GM19035 (cell line): ENCODE measurements around the gene ARHGAP23.

ENCODE experiments used
- ATAC-seq: cut with Tn5 transposase; IDR thresholded peaks from one replicate; pipeline ENCODE4 v1.9.1; 2021; ENCODE audit not compliant: unreplicated experiment

Gene ARHGAP23

DNA sequence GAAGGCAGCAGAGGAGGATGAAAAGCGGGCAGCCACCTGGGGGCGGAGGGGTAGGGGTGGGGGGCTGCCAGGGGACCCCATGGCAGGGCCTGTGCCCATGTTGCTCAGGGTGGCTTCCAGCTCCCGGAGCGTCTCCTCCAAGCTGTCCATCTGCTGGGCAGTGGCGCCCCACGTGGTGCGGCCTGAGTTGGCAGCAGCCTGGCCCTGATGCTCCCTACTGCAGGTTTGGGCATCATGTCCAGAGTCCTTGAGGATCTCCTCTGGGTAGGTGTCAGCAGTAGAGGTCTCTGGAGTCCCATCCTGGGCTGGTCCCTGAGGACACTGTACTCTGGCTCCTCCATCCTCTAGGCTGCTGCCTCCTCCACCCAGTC lies 116.6 kb downstream of the ARHGAP23 start:
- no peak for ATAC-seq

DNA sequence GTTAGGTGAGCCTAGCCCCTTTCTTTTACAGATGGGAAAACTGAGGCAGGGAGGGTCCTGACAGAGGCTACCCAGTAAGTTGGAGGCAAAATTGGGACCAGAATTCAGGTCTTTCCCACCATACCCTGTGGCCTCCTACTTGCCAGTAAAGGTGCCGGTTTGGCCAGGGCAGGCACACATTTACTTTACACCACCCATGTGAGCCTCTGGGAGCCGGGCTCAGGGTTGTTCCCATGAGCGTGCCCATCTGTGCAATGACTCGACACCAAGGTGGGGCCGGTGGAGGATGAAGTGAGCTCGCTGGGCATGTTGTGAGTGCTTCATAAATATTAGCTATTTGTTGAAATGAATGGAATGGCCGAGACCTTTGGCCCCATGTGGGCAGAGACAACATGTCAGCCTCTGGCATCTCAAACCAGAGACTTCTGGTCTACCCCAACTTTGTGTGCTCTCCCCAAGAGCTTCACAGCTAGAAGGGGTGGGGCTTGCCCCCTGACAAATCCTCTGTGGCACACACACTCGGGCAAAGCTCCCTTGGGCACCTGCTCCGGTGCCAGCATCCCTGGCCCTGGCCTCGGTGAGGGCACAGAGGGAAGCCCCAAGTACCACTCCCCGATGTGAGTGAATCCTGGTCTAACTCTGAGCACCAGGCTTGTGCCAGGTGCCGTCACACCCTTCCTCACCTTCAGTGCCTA lies 117.4 kb downstream of the ARHGAP23 start:
- no peak for ATAC-seq

DNA sequence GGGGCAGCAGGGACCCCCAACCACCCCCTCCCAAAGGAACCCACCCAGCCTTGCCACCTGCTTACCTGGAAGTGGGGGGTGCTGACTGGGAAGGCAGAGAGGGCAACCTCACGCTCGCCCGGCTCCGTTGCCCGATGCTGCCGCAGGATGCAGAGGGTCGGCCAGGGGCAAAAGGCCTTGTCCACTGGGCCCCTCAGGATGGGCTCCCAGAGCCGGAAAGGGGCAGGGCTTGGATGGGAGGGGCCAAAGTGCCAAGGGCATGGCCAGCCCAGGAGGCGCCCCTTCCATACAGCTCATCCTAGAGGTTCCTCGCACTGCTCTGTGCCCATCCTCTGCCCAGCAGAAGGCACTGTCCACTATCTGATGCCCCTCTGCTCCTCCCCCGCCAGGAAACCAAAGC lies 118.1 kb downstream of the ARHGAP23 start:
- ATAC-seq, result no peak

DNA sequence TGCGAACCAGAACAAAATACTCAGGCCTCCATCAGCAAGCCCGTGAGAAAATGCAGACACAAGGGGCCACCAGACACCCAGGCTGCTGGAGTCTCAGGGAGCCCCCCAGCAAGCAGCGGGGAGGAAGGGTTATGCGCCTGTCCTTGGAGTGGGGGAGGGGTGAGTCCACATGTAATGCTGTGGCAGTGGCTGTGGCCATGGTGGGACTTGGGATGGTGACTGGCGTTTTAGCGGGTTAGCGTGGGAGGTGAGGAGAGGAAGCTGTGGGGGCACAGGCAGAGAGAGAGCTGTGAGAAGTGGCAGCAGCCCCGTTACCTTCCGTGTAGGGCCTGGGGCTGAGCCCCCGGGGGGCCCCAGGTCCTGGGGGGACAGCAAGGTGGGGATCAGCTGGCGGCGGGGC lies 119.2 kb downstream of the ARHGAP23 start:
- ATAC-seq, result no peak

DNA sequence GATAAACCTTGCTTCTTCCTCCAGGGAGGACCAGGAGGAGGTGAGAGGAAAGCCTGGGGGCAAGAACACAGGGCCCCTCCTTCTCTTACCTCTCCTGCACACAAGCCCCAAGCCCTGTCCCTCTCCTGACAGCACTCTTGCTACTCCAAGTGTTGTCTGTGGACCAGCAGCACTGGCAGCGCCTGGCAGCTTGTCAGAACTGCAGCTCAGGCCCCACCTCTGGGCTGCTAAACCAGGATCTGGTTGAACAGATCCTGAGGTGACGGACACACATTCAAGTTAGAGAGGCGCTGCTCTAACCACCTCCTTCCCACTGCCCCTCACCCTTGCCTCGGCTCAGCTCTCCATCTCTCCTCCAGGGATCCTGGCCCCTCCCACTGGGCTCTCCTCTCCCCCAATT lies 121.0 kb downstream of the ARHGAP23 start:
- no peak for ATAC-seq

DNA sequence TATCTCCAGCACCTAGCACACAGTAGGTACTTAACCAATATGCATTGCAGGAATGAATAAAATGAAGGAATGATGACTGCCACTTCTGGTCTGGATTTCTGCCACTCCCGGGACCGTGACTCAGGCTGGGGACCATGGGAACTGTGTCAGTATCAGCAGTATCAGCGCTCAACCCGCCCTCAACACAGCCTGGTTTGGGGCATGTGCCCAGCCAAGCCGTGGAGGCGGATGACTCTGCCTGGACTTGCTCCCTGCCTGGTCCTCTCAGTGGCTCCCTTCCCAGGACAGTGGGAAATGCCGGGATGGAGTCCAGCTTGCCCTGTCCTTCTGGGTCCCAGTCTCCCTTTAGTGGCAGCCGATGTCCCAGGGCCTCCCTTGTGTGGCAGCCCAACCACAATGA lies 122.4 kb downstream of the ARHGAP23 start:
- no peak for ATAC-seq

DNA sequence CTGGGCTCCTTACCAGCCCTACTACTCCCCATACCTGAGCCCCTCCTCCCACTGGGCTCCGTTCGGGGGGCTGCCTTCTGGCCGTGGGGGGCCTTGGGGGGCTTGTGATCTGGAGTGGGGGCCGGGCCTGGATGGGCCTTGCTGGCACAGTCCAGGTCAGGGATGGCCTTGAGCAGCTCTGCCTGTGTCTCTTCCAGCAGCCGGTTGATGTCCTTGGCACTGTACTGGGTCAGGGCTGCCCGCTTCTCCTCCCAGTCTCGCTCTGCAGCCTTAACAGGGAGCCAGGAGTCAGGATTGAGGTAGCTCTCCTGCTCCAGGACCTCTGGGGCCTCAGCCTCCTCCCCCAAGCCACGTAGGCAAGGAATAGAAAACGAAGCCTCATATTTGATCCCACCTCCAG lies 122.9 kb downstream of the ARHGAP23 start:
- no peak for ATAC-seq

DNA sequence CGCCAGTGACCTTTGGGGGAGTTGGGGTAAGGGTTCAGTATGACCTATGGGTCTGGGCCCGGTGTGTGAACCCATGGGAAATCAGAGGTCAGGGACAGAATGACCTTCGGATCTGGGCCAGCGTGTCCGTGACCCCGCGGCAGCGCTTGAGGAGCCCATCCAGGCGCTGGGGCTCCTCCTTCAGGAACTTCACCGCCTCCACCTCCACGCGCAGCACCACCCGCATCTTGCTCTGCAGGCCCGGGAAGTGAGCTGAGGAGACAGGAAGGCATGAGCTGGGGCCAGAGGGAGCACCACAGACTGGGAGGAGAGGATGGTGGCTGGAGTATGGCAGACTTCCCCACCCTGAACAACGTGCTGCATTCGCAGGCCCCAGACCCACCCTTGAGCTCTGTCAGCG lies 124.1 kb downstream of the ARHGAP23 start:
- ATAC-seq, result no peak

DNA sequence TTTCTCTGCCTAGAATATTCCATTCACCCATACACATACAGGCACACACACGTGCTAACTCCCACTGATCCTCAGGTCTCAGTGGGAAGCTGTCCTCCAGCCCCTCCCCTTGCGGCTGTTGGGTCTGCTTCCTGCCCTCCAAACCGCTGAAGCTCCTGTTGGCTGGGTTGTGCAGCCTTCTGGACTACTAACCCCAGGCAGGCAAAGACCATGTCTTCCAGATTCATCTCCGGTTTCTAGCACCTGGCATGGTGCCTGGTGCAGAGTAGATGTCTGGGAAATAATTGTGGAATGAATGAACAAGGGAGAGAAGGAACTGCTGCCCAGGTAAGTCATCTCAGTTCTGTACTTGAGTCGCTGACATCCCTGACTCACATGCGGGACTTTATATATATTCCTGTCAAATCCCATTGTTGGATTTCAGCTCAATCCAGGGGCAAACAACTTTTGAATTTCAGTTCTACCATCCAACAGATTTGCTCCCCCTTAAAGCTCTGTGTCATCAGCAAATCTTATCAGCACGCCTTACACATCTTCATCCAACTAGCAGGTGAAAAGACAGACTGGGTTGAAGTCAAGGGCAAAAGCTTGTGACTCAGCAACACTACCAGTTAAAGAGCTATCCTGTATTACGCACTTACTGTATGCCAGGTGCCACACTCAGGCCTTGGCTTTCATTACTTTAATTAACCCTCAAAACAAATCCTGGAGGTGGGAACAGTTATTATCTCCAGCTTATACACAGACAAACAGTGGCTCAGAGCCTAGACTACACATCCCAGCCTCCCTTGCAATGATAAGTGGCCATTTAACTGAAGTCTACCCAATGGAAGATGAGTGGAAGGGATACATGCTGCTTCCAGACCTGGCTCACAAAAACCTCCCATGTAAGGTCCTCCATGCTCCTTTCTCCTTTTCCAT lies 126.4 kb downstream of the ARHGAP23 start:
- no peak for ATAC-seq

DNA sequence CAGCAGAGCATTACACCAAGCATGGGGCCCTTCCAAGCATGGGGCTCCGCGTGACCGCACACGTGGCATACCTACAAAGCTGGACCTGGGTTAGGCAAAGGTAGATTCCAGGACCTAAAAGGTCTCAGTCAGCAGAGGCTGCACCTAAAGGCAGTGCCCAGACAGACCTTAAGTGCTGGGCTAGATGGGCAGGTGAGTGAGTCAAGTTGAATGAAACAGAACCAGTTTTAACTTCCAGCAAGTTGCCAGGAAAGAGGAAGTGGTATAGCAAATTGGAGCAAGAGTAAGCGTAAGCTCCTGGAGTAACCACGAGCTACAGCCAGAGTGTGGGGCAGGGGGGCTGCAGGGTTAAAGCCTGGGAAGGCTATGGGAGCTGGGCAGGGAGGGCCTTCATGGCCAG lies 128.0 kb downstream of the ARHGAP23 start:
- no peak for ATAC-seq

DNA sequence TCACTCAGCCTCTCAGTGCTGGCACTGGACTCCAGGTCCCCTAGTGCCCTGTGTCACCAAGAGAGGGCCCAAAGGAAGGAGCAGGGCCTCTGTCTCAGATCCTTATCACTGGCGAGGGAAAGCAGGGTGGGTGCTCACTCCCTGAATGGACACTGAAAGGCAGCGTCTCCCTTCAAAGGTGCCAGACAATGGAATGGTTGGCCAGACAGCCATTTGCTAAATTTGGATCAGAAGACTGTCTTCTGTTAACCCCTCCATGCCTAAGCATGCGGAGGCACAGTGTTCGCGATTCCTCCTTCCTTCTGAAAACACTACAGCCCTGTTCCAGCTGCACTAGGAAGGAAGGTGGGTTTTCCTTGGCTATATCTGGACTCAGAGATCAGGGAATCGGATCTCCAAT lies 129.1 kb downstream of the ARHGAP23 start:
- no peak for ATAC-seq

DNA sequence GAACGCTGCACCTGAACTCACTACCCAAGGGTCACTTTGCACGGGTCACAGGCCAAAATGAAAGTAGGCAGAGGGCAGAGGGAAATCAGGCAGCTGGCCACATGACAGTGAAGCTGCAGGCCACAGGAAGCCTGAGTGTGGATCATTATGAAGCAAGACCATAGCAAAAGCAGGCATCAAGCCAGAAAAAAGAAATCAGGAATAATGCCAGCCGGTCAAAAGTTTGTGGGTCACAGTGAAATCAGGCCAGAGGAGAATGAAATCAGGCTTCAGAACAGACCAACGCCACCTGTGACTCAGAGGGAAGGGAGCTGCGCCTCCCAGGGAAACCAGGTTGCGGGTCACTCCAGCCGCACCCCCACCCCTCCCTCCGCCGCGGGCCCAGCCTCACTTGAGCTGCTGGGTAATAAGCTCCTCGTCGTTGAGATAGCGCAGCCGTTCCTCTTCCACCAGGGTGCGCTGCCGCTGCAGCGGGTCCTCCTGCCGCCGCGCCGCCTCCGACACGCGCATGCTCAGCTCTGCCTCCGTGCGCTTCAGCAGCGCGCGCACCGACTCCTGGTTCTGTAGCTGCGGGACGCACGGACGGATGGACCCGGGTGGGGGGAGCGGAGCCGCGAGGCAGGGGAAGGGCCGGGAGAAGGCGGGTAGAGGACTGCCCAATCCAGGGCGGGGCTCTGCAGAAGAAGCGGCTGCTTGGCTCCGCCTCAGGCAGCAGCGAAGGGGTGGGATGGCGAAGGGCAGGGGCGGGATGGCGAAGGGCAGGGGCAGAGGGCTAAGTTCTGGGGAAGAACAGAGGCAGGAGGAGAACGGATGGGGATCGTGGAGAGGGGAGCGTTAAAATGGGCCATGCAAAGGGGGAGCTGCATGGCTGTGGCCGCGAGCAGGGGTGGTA lies 129.8 kb downstream of the ARHGAP23 start:
- peak; percentile 77 for ATAC-seq

DNA sequence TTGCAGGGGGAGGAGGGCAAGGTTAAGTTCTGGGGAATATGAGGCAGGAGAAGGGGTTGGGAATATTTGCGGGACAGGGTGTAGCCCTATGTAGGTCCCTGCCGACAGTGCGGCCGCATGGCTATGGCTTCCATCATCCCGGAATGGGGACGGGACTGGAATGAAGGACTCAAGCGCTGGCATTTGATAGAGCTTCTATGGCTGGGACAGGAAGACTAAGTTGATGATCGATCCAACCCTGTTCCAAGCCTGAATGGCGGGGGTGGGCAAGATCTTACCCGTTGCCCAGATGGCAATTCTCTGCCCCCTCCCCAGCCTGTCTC lies 130.4 kb downstream of the ARHGAP23 start:
- ATAC-seq, result peak; percentile 15

DNA sequence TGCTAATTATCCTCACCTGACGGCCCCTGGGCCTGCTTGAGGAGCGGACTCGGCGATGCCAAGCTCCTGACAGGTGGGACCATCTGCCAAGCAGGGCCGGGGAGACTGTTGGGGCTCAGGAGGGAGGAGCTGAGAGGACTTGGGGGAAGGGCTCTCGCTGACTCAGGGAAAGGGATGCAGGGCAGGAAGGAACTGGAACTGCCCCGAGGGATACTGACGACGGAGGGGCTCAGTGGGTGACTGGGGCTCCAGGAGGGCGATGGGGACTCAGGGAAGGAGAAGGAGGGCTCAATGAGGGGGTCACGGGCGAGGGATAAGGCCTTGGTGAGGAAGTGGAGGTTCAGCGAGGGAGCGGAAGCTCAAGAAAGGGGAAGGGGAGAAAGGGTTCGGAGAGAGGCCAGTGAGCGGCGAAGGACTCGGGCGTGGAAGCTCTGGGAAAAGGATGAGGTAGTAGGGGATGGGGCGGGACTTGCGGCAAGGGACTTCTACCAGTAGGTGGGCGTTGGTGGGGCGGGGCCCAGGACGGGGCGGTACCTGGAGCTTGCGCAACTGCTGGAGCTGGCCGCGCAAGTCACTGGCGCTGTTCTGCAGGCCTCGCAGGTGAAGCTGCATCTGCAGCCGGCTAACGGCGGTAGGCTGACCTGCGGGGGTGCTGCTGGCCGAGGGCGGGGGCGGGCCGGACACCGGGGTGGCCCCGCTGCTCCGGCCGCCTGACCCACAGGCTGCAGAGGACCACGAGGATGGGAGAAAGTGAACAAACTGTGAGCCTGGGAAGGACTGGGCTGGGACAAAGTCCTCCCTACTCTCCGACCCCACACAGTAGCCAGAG lies 131.0 kb downstream of the ARHGAP23 start:
- peak; percentile 60 for ATAC-seq

DNA sequence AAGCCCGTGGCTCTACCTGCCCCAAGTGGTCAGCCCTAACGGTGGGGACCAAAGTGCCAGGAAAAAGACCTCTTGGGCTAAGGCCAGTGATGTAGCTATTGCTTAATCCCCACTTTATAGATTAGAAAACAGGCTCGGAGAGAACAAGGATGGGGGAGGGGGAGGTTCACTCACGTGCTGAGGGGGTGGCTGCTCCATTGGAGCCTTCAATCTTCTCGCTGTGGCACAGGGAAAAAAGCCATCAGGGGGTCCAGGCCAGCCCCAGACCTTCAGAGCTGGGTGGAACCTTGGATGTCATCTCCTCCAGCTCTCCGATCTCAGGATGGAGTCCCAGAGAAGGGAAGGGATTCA lies 131.6 kb downstream of the ARHGAP23 start:
- no peak for ATAC-seq

DNA sequence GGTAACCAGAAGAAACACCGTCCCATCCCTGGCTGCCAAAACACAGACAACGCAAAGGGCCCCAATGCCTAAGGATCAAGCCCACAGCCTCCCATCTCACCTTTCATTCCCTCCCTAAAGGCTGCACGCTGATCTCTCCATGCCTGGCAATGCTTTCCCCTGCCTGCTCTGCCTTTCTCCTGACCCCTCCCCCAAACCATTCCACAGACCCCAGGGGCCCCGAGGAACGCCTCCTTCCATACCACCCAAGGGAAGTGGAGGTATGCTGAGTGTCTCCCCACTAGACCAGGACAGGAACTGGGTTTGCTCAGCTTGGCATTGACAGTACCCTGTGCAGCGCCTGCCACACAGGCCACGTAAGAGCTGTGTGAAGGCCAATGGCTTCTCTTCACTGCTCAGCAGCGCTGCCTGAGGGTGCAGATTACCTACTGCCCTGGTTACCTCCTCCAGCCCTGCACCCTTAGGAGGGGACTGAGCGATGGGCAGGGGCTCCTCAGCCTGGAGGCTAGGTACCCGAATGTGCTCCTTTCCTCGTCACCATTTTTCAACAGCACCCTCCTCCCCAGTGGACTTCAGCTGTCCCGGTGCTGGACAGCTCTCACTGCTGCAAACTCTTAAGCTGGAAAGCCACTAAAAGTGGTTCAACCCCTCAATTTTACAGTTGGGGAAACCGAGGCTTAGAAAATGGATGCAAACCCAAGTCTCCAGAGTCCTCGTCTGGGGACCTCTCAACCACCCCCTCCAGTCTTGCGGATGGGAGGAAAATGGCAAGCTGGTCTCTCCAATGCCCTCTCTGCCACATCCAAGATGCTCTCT lies 132.4 kb downstream of the ARHGAP23 start:
- ATAC-seq, result no peak

DNA sequence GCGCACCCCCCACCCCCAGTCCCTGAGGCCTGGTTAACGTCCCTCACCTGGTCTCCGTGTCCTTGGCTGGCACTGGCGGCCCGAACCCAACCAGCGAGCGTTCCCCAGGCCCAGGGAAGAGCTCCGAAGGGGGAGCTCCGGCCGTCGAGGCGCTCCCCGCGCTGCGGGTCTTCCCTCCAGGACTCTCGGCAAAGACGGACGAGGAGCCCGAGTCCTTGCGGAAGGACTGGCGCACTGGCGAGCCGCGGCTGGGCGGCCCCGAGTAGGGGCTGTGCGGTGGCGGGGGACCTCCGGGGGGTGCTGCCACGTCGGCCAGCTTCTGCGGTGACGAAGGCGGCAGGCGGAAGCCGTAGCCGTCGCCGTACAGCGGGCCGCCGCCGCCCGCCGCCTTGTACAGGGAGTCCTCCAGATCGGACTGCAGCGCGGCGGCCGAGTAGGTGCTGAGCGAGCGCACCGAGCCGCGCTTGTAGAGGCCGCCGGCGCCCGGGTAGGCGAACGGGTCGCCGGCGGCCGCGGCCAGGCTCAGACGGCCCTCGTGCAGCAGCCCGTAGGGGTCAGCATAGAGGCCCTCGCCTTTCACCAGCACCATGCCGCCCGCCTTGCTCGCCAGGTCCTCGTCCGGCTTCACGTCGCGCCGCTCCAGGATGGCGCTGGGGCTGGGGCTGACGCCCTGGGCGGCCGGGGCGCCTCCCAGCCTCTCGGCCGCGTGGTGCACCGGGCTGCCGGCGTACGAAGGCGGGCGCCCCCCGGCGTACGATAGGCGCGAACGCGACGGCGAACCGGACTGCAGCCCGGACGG lies 133.4 kb downstream of the ARHGAP23 start:
- ATAC-seq, result no peak
